ENCODE results near the gene AMBP.
A peak's percentile ranks its signal among the peaks of the same experiment; 100 is the strongest.
"Not testable (repeated sequence)": the region's sequence is repeated elsewhere in the genome, so short reads cannot be mapped to it uniquely, and the experiment has no call there.

AMBP gene

DNA sequence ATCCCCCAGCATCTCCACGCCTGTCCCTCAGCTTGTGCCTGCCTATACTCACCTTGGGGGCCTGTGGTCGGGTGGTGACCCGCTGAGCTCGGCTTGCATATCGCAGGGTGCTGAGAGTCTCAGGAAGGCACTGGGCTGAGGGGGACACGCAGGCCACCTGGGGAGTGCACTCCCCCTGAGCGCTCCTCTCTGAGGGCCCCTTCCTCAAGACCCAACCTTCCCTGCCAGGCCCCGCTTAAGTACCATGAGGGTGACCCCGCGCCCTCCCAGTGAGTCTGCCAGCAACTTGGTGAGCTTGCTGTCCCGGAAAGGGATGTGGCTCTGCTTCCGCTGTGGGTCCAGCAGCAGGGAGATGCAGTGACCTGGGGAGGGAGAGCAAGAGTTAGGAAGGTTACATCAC is 16.9 kb upstream of the AMBP start:
- no peak overlapping the region for H3K4me3 ChIP-seq (ENCODE audit: low read depth, low read length)
- DNase-seq (ENCODE audit: low read depth): no peak

DNA sequence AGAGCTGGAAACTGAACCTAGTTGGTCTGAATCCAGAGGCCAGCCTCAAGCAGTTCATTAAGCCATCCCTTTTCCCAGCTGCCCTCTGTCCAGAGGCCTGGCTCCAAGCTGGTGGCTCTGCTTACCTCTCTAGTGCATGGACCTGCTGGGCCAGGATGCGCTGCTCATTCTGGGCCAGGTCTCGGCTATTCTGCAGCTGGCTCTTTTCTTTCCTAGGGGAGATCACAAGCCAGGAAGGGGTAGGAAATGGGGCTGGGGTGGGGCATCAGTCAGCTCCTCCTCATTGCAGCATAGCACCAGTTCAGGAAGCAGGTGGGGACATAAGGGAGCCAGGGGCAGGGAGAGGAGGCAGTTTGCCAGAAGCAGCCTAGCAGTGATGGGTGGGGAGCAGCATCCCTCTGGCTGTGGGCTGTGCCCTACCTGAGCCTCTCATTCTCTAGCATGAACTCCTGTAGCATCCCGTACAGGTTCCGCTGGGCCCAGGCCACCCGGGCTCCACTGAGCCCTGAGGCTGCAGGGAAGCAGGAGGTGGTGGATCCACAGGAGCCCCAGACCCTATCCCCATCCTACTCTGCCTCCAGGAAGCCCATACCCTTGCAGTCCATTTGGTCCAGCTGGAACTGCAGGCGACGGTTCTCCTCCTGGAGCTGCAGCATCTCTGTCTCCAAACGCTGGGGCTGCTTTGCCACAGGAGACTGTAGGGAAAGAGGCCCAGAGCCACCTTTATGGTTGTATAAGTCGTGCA is 15.8 kb upstream of the AMBP start:
- DNase-seq (ENCODE audit: low read depth): no peak

DNA sequence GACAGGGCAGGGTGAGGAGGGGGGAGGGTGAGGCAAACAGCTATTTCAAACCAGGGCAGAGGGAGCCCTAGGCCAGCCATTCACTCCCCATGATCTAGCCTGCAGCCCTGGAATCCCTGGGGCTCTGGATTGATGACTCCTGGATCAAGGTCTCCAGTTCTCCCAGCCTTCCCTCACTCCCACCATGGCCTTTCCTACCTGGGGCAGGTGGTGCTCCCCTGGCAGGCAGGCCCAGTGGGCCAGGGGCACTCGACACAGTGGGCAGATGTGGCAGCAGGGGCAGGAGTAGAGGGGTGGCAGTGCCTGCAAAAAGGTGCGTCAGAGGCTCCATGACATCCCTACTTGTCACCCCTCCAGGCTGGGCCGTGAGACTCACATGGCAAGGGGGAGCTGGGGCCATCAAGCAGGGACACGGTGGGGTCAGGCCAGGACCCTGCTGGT is 15.0 kb upstream of the AMBP start:
- DNase-seq (ENCODE audit: low read depth): no peak
- H3K4me3 ChIP-seq (ENCODE audit: low read depth, low read length): no peak overlapping the region

More for the DNA sequence above, 15.8 kb upstream of the AMBP start:
- H3K4me3 ChIP-seq (ENCODE audit: low read depth, low read length): no peak overlapping the region

DNA sequence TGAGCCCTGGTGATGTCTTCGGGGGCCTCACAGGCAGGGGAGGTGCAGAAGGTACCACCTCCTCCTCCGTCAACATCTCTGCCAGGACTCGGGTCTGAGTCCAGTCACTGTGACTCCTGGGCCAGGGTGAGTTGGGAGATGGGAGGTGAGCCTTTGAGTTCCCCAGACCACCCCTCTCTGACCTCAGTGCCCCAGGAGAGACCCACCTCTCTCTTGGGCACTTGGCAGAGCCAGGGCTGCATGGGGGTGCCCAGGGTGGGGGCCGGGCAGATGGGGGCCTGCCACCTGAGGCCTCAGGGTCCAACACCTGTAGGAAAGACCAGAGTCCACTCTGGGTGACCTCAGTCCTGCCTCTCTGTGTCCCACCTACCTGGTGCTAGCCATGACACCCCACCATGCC is 14.2 kb upstream of the AMBP start:
- no peak for DNase-seq (ENCODE audit: low read depth)
- no peak overlapping the region for H3K4me3 ChIP-seq (ENCODE audit: low read depth, low read length)

DNA sequence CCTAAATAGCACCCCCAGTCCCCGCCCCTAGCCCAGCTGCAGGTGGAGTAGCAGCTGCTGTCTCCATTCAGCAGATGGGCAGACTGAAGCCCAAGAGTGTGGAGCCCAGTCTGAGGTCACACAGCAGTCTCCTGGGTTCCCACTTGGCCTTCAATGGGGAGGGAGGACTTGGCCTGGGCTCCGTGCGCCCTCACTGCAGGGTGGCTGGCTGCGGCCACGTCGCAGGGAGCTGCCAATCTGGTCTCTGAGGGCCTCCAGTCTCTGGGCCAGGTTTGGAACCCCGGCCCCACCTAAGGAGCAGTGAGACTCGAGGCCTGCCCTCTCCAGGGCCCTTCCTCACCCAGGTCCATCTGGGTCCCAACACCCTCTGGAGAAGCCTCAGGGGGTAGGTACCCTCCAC is 13.6 kb upstream of the AMBP start:
- DNase-seq (ENCODE audit: low read depth): no peak
- H3K4me3 ChIP-seq (ENCODE audit: low read depth, low read length): no peak overlapping the region

DNA sequence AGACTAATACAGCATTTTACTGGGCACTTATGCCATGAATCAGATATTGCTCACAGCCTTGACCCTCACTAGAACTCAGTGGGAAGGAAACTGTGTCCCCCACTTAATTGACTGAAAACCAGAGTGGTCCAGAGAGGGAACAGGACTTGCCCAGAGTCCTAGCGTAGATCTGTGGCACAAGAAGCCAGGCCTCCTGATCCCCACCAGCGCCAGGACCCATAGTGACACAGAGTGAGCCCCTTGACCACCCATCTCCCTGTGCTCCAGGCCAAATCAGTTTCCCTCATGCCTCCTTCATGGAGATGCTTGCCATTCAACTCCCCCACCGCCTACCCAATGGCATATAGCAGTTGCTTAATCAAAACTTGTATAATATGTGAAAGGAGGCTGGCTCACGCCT is 12.7 kb upstream of the AMBP start:
- no peak overlapping the region for H3K4me3 ChIP-seq (ENCODE audit: low read depth, low read length)
- DNase-seq (ENCODE audit: low read depth): no peak

DNA sequence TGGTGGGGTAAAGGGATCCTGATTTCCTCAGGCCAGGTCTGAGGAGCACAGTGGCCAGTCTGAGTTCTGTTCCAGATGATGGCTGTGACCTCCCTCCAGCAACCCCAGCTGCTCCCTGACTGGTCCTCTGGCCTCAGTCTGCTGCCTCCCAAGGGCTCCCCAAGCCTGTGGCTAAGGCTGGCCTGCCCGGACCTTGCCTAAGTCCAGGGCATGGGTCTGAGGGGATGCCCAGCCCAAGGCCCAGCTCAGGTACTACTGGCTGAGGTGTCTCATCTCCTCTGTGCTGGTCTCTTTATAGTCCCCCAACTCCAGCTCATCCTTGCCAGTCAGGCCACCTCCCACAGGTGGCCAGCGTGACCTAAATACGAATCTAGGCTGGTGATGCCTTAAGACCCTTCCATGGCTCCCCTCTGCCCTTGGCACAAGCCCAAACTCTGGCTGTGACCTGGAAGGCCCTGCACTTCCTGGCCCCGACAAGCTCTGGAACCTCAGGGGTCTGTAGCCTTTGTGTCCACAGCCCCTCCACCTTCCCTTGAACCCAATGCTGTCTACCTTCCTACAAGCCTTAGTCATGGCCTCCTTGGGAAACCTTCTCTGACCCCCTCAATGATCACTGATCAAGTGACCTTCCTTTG is 11.2 kb upstream of the AMBP start:
- H3K4me3 ChIP-seq (ENCODE audit: low read depth, low read length): no peak overlapping the region
- no peak for DNase-seq (ENCODE audit: low read depth)

DNA sequence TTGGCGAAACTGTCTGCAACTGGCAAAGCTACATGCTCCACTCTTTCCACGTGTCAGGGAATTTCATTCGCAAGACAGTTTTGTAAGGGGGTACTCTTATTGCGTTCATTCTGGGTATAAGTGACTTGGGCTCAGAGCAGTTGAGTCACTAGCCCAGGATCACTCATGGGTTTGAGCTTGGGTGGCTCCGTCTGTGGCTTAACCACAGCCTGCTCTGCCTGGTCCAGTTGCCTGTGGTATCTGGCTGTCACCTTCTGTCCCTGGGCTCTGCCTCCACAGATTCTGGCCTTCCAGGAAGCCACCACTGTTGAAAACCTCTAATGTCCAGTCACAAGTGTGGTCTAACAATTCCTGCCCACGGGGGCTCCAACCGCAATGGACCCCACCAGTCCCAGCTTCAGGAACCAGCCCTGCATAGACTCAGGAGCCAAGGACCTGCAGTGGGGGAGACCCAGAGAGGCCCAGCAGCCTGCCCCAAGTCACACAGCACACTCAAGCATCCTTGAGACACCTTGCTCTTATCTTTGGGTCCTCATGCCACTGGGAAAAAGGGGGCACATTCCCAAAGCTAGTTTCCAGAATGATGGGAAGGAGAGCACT is 10.6 kb upstream of the AMBP start:
- no peak overlapping the region for H3K4me3 ChIP-seq (ENCODE audit: low read depth, low read length)
- no peak for DNase-seq (ENCODE audit: low read depth)

DNA sequence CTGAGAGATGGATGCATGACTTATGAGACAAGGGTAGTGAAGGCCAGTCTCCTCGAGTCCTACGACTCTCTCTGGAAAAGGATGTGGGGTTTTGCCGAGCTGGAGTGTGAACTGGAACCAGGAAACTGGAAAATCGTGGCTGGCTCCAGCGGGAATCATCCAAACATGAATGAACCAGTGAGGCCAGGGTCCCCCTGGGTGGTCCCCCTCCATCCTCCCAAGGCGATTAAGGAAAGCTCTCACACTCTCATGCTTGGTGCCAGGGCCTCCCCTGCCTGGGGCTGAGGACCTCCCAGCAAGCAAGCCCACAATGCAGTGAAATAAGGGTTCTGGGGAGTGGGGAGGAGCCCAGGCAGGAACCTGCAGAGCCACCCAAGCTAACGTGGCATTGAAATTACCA is 9.6 kb upstream of the AMBP start:
- H3K4me3 ChIP-seq (ENCODE audit: low read depth, low read length): no peak overlapping the region
- no peak for DNase-seq (ENCODE audit: low read depth)

DNA sequence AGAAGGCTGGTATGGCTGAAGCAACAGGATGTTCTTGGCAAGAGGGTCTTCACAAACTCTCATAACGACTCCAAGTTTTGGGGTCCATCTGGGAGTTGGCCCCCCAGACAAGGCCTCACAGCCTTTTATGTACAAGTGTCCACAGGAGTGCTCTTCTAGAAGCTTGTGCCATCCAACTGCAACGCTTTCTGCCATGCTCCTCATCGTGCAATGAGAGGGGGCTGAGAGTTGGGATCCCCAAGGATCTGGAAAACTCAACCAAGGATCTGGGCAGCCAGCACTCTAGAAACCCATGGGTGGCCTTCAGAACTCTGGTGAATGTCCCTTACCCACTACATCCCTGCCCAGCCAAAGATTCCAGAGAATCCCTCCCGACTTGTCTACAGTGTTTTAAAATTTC is 8.5 kb upstream of the AMBP start:
- H3K4me3 ChIP-seq (ENCODE audit: low read depth, low read length): no peak overlapping the region
- DNase-seq (ENCODE audit: low read depth): no peak

DNA sequence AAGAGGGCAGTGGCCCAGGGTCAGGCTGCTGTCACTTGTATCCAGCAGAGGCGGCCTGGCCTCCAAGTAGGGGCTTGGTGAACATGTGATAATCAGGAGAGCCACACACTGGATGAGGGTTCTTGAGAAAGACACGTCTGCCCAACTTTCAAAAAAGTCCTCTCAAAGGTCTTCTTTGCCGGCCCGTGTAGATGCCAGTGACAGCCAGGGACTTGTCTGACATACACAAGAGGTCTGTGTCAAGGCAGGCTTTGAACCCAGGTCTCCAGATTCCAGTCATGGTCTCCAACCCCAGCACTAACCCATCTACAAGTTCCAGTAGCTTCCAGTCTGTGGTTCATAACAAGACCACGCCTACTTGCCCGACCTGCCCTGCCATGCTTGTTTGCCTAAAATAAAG is 7.9 kb upstream of the AMBP start:
- DNase-seq (ENCODE audit: low read depth): no peak
- H3K4me3 ChIP-seq (ENCODE audit: low read depth, low read length): no peak overlapping the region

DNA sequence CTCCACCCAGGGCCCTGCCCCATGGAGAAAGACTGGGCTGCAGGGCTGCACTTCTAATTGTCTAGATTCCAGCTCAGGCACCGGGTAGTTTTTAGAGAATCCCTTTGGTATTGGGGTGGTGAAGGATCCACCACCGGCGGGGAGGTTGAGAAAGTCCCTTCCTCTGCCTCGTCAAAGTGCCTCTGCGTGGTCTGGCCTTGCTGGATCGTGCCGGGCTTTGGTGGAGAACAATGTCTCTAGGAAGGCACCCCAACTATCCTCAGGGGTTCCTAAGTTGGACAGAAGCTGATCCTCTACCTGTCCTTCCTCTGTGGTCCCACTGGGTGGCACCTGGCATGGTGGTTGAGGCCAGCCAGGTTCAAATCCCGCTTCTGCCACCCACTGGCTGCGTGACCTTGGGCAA is 7.3 kb upstream of the AMBP start:
- H3K4me3 ChIP-seq (ENCODE audit: low read depth, low read length): no peak overlapping the region
- DNase-seq (ENCODE audit: low read depth): no peak

DNA sequence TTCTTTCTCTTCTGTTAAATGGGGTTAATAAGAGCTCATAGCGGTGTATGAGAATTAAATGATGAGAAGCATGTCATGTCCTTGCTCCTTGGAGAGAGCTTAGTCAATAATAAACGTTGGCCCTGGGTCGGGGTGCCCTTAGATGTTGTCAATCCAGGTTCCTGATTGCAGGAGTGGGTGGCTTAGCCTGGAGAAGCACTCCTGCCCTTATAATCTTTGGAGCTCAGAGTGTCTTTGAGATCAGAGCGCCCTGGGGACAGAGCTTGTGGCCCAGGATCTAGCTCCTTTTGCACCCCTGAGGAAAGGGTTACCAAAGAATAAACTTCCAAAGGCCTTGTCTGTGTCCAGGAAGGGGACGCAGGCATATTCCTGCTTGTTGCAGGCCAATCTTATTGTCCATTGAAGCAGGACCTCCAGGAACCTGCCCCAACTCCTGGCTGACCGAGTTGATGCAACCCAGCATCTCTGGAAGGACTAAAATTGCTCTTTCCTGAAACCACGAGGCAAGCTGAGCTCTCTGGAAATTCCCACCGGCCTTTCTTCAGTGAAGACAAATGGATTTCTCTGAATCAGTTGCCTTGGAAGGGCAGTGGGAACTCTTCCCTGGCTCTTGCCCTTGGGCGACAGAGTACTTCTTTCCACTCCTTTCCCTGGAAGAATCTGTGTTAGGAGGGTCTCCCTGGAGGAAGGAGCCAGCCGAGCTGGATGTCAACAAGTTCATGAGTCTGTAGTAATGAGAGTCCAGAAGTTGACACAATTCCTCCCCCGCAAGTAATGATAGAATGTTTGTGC is 6.4 kb upstream of the AMBP start:
- H3K4me3 ChIP-seq (ENCODE audit: low read depth, low read length): no peak overlapping the region
- DNase-seq (ENCODE audit: low read depth): no peak

DNA sequence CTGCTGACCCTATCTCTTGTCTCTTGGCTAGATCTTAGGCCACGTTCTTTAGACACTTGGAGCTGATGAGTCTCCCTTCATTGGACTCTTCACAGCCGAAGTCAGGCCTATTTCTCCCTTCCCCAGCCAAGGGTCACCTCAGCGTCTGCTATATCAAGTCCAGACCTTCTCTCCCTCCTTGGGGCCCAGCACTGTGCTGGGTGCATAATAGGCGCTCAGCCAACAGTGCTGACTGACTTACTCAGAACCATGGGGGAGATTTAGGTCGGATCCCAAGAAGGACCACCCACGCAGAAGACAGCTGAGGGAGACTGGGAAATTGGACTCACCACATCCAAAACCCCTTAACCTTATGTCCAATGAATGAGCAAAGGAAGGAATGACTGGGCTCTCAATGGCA is 5.6 kb upstream of the AMBP start:
- H3K4me3 ChIP-seq (ENCODE audit: low read depth, low read length): no peak overlapping the region
- DNase-seq (ENCODE audit: low read depth): no peak

DNA sequence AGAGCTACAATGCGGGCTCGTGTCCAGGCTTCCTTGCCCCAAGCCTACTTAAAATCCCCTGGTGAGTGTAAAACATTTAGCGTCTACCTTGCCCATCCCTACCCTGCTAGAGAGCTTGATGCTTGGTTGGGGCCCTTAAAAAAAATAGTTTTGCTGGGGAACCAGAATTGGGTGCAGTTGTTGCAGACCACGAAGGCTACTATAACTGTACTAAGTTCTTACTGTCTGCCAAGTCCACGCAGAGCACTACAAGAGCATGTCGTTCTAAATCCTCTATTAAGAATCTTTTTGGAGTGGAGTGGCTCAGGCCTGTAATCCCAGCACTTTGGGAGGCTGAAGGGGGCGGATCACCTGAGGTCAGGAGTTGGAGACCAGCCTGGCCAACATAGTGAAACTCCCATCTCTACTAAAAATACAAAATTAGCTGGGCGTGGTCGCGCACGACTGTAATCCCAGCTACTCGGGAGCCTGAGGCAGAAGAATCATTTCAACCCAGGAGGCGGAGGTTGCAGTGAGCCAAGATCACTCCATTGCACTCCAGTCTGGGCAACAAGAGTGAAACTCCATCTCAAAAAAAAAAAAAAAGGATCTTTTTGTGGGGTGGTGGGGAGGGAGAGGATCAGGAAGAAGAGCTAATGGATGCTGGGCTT is 4.8 kb upstream of the AMBP start:
- H3K4me3 ChIP-seq (ENCODE audit: low read depth, low read length); DNase-seq (ENCODE audit: low read depth): not testable (repeated sequence)

DNA sequence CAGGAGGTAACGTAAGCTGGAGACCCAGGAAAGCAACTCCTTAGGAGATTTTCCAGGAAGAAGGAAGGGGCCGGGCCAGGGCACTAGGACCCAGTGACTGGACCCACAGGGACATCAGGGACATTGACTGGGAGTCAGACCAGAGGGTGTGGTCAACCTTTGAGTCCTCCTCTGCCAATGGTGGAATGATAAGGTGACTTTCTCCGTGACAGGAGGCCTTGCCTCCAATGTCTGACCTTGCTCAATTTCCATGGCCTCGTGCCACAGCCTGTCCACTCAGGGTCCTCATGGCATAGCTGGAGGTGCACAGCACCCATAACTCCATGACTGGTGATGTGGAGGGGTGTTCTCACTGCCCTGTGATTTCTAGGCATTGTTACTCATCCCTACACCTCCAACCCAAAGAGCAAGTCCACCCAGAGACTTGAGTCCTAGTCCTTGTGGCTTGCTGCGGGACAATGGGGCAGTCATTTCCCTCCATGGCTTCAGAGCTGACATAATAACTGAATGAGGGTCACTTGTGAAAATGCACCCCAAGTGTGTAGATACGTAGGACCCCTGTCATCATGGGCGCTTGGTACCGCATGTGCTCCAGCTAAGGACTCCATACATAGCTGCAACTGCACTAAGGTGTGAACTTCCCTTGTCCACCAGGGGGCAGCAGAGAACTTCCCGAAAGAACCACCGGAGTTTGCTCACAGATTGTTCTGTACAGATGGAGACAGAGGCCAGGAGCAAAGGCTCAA is 4.1 kb upstream of the AMBP start:
- DNase-seq (ENCODE audit: low read depth): peak; percentile 41
- H3K4me3 ChIP-seq (ENCODE audit: low read depth, low read length): no peak overlapping the region

DNA sequence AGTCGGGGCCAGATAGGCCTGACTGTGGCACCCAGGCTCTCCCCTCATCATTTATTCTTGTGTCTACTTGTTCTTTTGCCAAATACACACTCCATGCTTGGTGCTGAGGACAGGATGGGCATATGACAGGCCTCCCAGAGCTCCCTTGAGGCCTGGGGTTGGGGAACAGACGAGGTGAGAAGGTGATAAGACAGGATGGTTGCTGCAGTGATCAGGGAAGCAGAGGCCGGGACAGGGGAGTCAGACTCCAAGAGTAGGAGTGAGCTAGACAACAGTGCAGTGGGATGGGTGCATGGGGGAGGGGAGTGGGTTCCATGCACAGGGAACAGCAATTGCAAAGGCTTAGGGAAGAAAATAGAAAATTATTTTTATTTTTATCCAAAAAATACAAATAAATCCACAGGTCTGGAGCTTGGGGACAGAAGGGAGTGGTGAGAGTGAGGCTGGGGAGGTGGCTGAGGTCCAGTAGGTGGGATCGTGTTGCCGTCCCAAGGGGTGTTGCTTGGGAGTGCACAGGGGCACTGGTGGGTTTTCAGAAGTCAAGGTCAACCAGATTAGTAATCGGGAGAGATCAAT is 3.4 kb upstream of the AMBP start:
- H3K4me3 ChIP-seq (ENCODE audit: low read depth, low read length): no peak overlapping the region
- DNase-seq (ENCODE audit: low read depth): no peak

DNA sequence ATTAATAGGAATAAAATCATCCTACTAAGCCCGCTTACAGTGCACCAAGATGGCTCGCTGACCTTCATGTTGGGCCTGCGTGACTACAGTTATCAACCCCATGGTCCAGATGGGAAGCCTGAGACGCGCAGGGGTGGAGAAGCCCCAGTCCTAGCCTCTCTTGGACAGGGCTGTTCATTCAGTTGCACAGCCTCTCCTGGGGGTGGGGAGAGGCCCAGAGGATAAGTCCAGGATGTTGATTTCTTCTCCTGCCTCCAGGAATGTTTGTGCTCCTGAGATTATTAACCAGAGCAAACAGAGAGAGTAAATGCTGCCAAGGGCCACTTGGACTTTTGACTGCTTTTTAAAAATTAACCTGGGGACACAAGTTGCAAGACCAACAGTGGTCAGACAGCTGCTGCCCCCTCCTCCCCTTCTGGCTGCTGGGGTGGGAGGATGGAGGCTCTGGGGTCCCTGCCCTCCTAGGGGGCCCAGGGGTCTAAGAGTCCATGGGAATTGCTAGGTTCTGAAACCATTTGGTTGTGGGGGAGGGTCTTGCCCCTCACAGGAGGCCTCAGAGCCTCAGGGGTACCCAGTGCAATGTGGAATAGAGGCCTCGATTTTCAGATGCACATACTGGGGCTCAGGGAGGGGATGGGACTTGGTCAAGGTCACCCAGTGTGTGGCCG is 2.8 kb upstream of the AMBP start:
- H3K4me3 ChIP-seq (ENCODE audit: low read depth, low read length): no peak overlapping the region
- no peak for DNase-seq (ENCODE audit: low read depth)
